DND-41 (cell line): Measurements from ENCODE around the gene UBE2E1.

ENCODE experiments used
- ATAC-seq: fragments of 200-7000 bp; cut with Tn5 transposase; 3 replicates; pipeline ENCODE4 v1.9.1; 2021; ENCODE audit warnings: low read depth; ENCODE audit not compliant: insufficient read depth
- DNase-seq: peaks from one replicate; pipeline ENCODE4 v3.0.0-alpha.2; 2020
- H2AFZ ChIP-seq: 2 replicates; pipeline ENCODE4 v1.6.0; 2012; ENCODE audit warnings: low read depth, low read length
- H3K27ac ChIP-seq: 2 replicates; pipeline ENCODE4 v1.5.1; 2012; ENCODE audit warnings: low read length, inconsistent platforms
- H3K27me3 ChIP-seq: fragments of 200-600 bp; sonication (generic); 2 replicates; pipeline ENCODE4 v1.6.0; 2012; ENCODE audit warnings: low read length, mild to moderate bottlenecking, inconsistent platforms; ENCODE audit not compliant: insufficient read depth, poor library complexity
- H3K36me3 ChIP-seq: 2 replicates; pipeline ENCODE4 v1.5.1; 2012; ENCODE audit warnings: low read length, inconsistent platforms; ENCODE audit not compliant: insufficient read depth
- H3K4me1 ChIP-seq: 2 replicates; pipeline ENCODE4 v1.5.1; 2012; ENCODE audit warnings: mild to moderate bottlenecking, low read length; ENCODE audit not compliant: insufficient read depth
- H3K4me2 ChIP-seq: 2 replicates; pipeline ENCODE4 v1.6.0; 2012; ENCODE audit warnings: mild to moderate bottlenecking, moderate library complexity, low read length, inconsistent platforms; ENCODE audit not compliant: insufficient read depth
- H3K4me3 ChIP-seq, 2 experiments: fragments of 200-600 bp in 1 of 2; shearing (Covaris generic) in 1 of 2; 2 replicates each; pipeline ENCODE4 v1.5.1; 2012 to 2016; ENCODE audit warnings: inconsistent platforms in 2 of 2, low read length in 2 of 2, mild to moderate bottlenecking in 2 of 2, low read depth in 1 of 2, moderate library complexity in 1 of 2
- H3K79me2 ChIP-seq: 2 replicates; pipeline ENCODE4 v1.6.0; 2012; ENCODE audit warnings: low read length, inconsistent platforms; ENCODE audit not compliant: insufficient read depth
- H3K9ac ChIP-seq: 2 replicates; pipeline ENCODE4 v1.6.0; 2012; ENCODE audit warnings: low read depth, mild to moderate bottlenecking, inconsistent platforms, low read length, moderate library complexity
- H3K9me3 ChIP-seq: 2 replicates; pipeline ENCODE4 v1.5.1; 2012; ENCODE audit warnings: low read length, moderate library complexity, mild to moderate bottlenecking, inconsistent platforms; ENCODE audit not compliant: insufficient read depth, severe bottlenecking
- H4K20me1 ChIP-seq: 2 replicates; pipeline ENCODE4 v1.6.0; 2012; ENCODE audit warnings: low read length; ENCODE audit not compliant: insufficient read depth
- EZH2 ChIP-seq: IDR thresholded peaks from 3 replicates; pipeline ENCODE4 v1.6.1; 2012; ENCODE audit warnings: borderline replicate concordance, low read depth, mild to moderate bottlenecking, moderate library complexity, low read length, inconsistent platforms; ENCODE audit not compliant: severe bottlenecking
- TF ChIP-seq, protein P1 (sequence below): IDR thresholded peaks from 2 replicates; pipeline ENCODE4 v1.5.1; 2012; ENCODE audit warnings: borderline replicate concordance, low read length, moderate library complexity, mild to moderate bottlenecking; ENCODE audit not compliant: poor library complexity, severe bottlenecking; ENCODE audit errors: extremely low read depth

UBE2E1 gene

DNA sequence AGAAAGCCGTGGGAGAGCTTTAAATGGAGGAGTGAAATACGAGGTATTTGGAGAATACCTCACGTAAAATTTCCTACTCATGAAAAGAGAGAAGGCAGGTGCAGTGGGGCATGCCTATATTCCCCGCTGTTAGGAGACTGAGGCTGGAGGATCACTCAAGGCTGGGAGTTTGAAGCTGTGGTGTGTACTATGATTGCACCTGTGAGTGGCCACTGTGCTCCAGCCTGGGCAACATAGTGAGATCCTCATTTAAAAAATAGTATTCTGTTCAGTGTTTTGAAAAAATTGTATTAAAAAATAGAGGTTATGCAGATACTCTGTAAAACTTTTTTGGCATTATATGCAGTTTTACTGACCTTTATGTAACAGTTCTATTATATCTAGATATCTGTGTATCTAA, 20.0 kb downstream of the UBE2E1 start:
- no peak for DNase-seq
- Histone ChIP-seq H3K4me2 (no peak overlapping the region), H3K27ac (no peak overlapping the region), H3K9ac (no peak overlapping the region), H3K36me3 (no peaks in the 10 kb centered on the region), H4K20me1 (peaks cover 41% of the 10 kb centered on the region; the same call in 1 of the 2 replicates), H3K9me3 (no peaks in the 10 kb centered on the region), H3K27me3 (no peaks in the 10 kb centered on the region), H3K4me1 (no peaks in the 10 kb centered on the region), H3K79me2 (peaks cover 71% of the 10 kb centered on the region), H2AFZ (no peak overlapping the region), H3K4me3 (no peak overlapping the region)
- TF ChIP-seq, protein P1, sequence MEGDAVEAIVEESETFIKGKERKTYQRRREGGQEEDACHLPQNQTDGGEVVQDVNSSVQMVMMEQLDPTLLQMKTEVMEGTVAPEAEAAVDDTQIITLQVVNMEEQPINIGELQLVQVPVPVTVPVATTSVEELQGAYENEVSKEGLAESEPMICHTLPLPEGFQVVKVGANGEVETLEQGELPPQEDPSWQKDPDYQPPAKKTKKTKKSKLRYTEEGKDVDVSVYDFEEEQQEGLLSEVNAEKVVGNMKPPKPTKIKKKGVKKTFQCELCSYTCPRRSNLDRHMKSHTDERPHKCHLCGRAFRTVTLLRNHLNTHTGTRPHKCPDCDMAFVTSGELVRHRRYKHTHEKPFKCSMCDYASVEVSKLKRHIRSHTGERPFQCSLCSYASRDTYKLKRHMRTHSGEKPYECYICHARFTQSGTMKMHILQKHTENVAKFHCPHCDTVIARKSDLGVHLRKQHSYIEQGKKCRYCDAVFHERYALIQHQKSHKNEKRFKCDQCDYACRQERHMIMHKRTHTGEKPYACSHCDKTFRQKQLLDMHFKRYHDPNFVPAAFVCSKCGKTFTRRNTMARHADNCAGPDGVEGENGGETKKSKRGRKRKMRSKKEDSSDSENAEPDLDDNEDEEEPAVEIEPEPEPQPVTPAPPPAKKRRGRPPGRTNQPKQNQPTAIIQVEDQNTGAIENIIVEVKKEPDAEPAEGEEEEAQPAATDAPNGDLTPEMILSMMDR = no peak
- TF ChIP-seq EZH2 = no peak
- ATAC-seq = no peak

DNA sequence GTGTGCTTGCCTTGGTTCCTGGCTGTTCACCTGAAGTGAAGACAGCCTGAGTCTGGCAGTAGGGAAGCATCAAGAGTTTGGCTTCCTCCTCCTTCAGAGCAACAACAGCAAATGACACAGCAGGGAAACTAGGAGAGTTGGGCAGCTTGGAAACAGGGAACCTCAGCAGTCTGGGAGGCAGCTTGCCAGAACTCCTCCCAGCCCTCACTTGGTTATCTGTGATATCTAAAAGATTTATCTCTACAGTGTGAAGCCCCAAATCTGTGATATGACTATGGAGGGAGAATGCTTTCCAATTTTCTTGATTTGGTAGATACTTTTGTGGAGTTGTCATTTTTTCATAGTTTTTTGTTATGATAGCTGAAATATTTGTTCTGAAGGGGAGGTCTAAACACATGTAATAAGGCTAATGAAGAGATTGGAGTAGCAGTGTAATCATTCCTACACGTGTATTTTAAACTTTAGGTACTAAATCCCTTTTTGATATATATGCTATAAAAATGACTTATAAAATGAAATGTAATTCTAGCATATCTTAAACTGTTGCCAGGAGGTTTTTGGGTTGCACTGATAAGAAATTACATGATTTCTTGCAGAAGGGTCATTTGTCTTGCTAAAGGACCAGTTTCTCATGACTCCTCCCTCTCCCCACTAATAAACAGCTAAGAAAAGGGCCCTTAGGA, 20.8 kb downstream of the UBE2E1 start:
- H4K20me1 ChIP-seq = peaks cover 36% of the 10 kb centered on the region; the same call in 1 of the 2 replicates
- DNase-seq (no peak), ATAC-seq (no peak)
- H3K4me2 ChIP-seq = no peak overlapping the region
- H3K27ac ChIP-seq = no peak overlapping the region
- H3K4me3 ChIP-seq = no peak overlapping the region
- H3K27me3 ChIP-seq = no peaks in the 10 kb centered on the region
- H3K36me3 ChIP-seq = no peaks in the 10 kb centered on the region
- no peak overlapping the region for H2AFZ ChIP-seq
- no peaks in the 10 kb centered on the region for H3K9me3 ChIP-seq
- no peaks in the 10 kb centered on the region for H3K4me1 ChIP-seq
- peaks cover 70% of the 10 kb centered on the region for H3K79me2 ChIP-seq
- H3K9ac ChIP-seq = no peak overlapping the region
- no peak for TF ChIP-seq EZH2
- TF ChIP-seq, protein P1 = no peak

DNA sequence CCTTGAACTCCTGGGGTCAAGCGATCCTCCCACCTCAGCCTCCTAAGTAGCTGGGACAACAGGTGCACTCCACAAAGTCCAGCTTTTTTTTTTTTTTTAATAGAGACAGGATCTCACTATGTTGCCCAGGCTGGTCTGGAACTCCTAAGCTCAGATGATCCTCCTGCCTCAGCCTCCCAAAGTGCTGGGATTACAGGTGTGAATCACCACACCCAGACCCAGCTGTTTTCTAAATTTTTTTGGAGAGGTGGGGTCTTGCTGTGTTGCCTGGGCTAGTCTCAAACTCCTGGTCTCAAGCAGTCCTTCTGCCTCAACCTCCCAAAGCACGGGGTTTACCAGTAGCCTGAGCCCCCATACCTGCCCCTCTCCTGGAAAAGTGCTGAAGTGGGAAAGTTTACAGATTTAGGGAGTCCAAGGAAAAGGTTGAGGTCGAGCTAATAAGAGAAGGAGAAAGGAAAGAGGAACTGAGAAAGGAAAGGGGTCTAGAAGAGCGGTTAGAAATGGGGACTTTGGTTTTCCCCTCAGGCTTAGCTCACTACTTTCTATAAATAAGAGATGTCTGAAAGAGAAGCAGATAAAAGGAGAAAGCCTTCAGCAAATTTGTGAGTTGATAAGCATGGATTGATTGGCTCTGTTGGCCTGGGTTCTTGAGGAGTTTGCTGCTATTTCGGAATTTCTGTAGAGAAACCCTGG, 23.6 kb downstream of the UBE2E1 start:
- DNase-seq (no peak), ATAC-seq (no peak)
- Histone ChIP-seq H3K9ac (no peak overlapping the region), H3K9me3 (no peaks in the 10 kb centered on the region), H3K4me1 (no peaks in the 10 kb centered on the region), H3K79me2 (peaks cover 69% of the 10 kb centered on the region), H3K27me3 (no peaks in the 10 kb centered on the region), H3K27ac (no peak overlapping the region), H3K4me2 (no peak overlapping the region), H3K4me3 (no peak overlapping the region), H3K36me3 (no peaks in the 10 kb centered on the region), H2AFZ (no peak overlapping the region), H4K20me1 (peaks cover 40% of the 10 kb centered on the region)
- TF ChIP-seq, protein P1 = no peak
- no peak for TF ChIP-seq EZH2
